ENCODE results near the gene CCDC138.

CCDC138 gene

GRCh38 chr2:108854484-108854883 lies 67.9 kb downstream of the CCDC138 start:
- Histone ChIP-seq H3K9me3 (ENCODE audit: insufficient read depth, low read depth, low read length) (no peaks in the 10 kb centered on the region), H3K27ac (ENCODE audit: low read depth, low read length) (no peak overlapping the region), H3K9ac (ENCODE audit: low read depth, low read length) (no peak overlapping the region), H3K4me3 (ENCODE audit: low read length) (no peak overlapping the region), H3K36me3 (ENCODE audit: insufficient read depth, low read length) (peaks cover 55% of the 10 kb centered on the region), H3K27me3 (ENCODE audit: insufficient read depth, low read length) (no peaks in the 10 kb centered on the region), H3K4me1 (ENCODE audit: insufficient read depth, low read length) (no peaks in the 10 kb centered on the region)
- WGBS, result 100% methylated on average over 1 of the region's 1 CpG

DNA sequence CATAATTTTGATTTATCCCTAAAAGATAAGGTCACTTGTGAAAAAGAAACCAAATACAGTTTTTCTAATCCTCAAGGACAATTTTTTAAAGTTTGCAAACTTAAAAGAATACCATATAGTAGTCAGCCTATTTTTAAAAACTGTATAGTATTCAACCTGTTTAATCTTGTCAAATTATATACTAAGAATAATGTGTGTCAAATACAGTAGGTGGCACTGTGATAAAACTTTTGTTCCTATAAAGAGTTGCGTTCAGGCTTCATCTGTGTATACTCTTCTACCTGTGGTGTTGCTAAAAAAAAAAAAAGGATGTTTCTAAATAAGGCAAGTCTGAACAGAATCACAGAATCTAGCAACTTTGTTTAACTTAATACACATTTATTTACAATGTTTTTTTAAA lies 68.6 kb downstream of the CCDC138 start:
- Histone ChIP-seq H3K9me3 (ENCODE audit: insufficient read depth, low read depth, low read length) (no peaks in the 10 kb centered on the region), H3K36me3 (ENCODE audit: insufficient read depth, low read length) (peaks cover 48% of the 10 kb centered on the region), H3K4me1 (ENCODE audit: insufficient read depth, low read length) (no peaks in the 10 kb centered on the region), H3K27ac (ENCODE audit: low read depth, low read length) (no peak overlapping the region), H3K4me3 (ENCODE audit: low read length) (no peak overlapping the region), H3K9ac (ENCODE audit: low read depth, low read length) (no peak overlapping the region), H3K27me3 (ENCODE audit: insufficient read depth, low read length) (no peaks in the 10 kb centered on the region)
- 88% methylated on average over 1 of the region's 1 CpG for WGBS

DNA sequence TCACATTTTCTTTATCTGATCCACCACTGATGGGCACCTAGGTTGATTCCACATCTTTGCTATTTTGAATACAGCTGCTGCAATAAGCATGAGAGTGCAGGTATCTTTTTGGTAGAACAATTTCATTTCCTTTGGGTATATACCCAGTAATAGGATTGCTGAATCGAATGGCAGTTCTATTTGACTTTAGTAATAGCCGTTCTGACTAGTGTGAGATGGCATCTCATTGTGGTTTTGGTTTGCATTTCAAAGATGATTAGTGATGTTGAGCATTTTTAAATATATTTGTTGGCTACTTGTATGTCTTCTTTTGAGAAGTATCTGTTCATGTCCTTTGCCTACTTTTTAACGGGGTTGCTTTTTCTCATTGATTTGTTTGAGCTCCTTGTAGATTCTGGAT lies 72.3 kb downstream of the CCDC138 start:
- 93% methylated on average over 3 of the region's 3 CpGs for whole genome bisulfite sequencing
- no peaks in the 10 kb centered on the region for H3K9me3 ChIP-seq (ENCODE audit: insufficient read depth, low read depth, low read length)

GRCh38 chr2:108866041-108866440 lies 79.5 kb downstream of the CCDC138 start:
- Histone ChIP-seq H3K9me3 (ENCODE audit: insufficient read depth, low read depth, low read length) (no peaks in the 10 kb centered on the region; the same call in 1 of the 2 replicates), H3K27ac (ENCODE audit: low read depth, low read length) (no peak overlapping the region), H3K4me1 (ENCODE audit: insufficient read depth, low read length) (no peaks in the 10 kb centered on the region), H3K27me3 (ENCODE audit: insufficient read depth, low read length) (no peaks in the 10 kb centered on the region), H3K4me3 (ENCODE audit: low read length) (no peak overlapping the region), H3K9ac (ENCODE audit: low read depth, low read length) (no peak overlapping the region), H3K36me3 (ENCODE audit: insufficient read depth, low read length) (peaks cover 45% of the 10 kb centered on the region)

More for the DNA sequence above, 72.3 kb downstream of the CCDC138 start:
- Histone ChIP-seq H3K9ac (ENCODE audit: low read depth, low read length) (no peak overlapping the region), H3K36me3 (ENCODE audit: insufficient read depth, low read length) (peaks cover 33% of the 10 kb centered on the region), H3K27me3 (ENCODE audit: insufficient read depth, low read length) (no peaks in the 10 kb centered on the region), H3K27ac (ENCODE audit: low read depth, low read length) (no peak overlapping the region), H3K4me3 (ENCODE audit: low read length) (no peak overlapping the region), H3K4me1 (ENCODE audit: insufficient read depth, low read length) (no peaks in the 10 kb centered on the region)

DNA sequence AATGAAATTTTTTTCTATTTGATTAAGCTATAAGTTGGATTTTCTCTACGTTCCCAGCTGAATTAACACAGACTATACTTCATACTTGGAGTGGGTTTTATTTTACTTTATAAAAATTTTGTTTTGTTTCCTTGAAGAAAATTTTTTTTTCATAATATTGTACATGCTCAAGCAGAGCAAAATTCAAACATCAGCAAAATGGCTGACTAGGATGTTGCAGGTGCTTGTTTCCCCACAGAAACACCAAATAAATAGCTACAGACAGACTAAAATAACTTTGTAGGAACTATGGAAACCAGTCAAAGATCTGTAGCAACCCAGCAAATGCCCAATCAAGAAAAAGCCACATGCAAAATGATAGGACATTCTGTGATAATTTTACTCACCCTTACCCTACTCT lies 82.3 kb downstream of the CCDC138 start:
- Histone ChIP-seq H3K27me3 (ENCODE audit: insufficient read depth, low read length) (no peaks in the 10 kb centered on the region), H3K9me3 (ENCODE audit: insufficient read depth, low read depth, low read length) (no peaks in the 10 kb centered on the region; the same call in 1 of the 2 replicates), H3K4me1 (ENCODE audit: insufficient read depth, low read length) (no peaks in the 10 kb centered on the region), H3K27ac (ENCODE audit: low read depth, low read length) (no peak overlapping the region), H3K9ac (ENCODE audit: low read depth, low read length) (no peak overlapping the region), H3K4me3 (ENCODE audit: low read length) (no peak overlapping the region), H3K36me3 (ENCODE audit: insufficient read depth, low read length) (peaks cover 49% of the 10 kb centered on the region)
- no CpG with 5 or more reads among the region's 1 CpG for WGBS

DNA sequence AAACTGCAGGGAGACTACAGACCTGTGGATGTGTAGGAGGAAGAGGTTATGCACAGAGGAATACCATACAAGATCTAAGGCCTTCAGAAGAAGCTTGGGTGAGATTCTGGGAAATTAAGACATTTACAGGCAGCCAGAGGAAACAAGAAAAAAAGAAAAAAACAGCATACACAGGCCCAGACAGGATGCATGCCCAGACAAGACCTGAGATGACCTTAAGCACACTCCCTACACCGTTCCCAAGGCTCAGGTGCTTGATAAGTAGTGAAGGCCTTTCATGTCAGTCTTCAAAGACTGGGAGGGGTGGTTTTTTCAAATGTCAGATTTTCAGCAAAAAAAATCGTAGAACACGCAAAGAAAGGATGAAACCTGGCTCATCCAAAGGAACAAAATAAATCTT lies 83.0 kb downstream of the CCDC138 start:
- Histone ChIP-seq H3K27ac (ENCODE audit: low read depth, low read length) (no peak overlapping the region), H3K36me3 (ENCODE audit: insufficient read depth, low read length) (peaks cover 55% of the 10 kb centered on the region), H3K9me3 (ENCODE audit: insufficient read depth, low read depth, low read length) (no peaks in the 10 kb centered on the region; the same call in 1 of the 2 replicates), H3K9ac (ENCODE audit: low read depth, low read length) (no peak overlapping the region), H3K27me3 (ENCODE audit: insufficient read depth, low read length) (no peaks in the 10 kb centered on the region), H3K4me3 (ENCODE audit: low read length) (no peak overlapping the region), H3K4me1 (ENCODE audit: insufficient read depth, low read length) (no peaks in the 10 kb centered on the region)
- WGBS, result 94% methylated on average over 3 of the region's 3 CpGs

DNA sequence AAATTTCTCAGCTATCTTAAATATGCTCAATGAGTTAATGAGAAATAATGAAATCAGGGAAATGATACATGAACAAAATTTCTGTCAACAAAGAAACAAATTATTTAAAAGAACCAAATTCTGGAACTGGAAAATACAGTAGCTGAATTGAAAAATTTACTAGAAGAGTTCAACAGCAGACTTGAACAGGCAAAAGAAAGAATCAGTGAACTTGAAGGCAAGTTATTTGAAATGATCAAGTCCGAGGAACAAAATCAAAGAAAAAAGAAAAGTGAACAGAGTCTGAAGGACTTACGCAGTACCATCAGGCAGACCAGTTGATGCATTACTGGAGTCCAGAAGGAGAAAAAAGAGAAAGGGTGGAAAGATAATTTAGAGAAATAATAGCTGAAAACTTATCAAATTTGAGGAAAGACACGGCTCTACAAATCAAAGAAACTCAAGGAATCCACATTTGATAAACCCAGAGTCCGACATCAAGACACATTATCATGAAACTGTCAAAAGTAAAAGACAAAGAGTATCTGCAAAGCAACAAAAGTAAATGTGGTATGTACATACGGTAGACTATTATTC lies 83.6 kb downstream of the CCDC138 start:
- Histone ChIP-seq H3K27me3 (ENCODE audit: insufficient read depth, low read length) (no peaks in the 10 kb centered on the region), H3K27ac (ENCODE audit: low read depth, low read length) (no peak overlapping the region), H3K4me1 (ENCODE audit: insufficient read depth, low read length) (no peaks in the 10 kb centered on the region), H3K9me3 (ENCODE audit: insufficient read depth, low read depth, low read length) (no peaks in the 10 kb centered on the region; the same call in 1 of the 2 replicates), H3K36me3 (ENCODE audit: insufficient read depth, low read length) (peaks cover 55% of the 10 kb centered on the region), H3K9ac (ENCODE audit: low read depth, low read length) (no peak overlapping the region), H3K4me3 (ENCODE audit: low read length) (no peak overlapping the region)
- 97% methylated on average over 5 of the region's 5 CpGs for WGBS

DNA sequence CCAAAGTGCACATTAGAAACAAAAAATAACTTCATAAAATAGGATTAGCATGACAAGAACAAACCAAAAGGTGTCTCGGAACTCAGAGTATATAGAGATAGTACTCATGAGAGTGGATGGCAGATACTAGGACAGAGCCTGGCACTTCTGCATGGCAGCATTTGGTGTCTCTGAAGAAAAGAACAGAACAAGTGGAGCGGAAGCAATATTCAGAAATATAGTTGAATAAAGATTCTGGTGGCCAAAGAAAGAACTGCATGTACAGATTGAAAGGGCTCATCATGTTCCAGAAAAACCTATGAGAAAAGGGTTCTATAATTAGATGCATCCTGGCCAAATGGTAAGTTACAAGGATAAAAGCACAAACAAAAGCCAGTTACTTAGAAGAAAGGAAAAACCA lies 90.9 kb downstream of the CCDC138 start:
- Histone ChIP-seq H3K4me1 (ENCODE audit: insufficient read depth, low read length) (no peaks in the 10 kb centered on the region), H3K36me3 (ENCODE audit: insufficient read depth, low read length) (peaks cover 44% of the 10 kb centered on the region; the same call in 1 of the 2 replicates), H3K9me3 (ENCODE audit: insufficient read depth, low read depth, low read length) (peaks cover 35% of the 10 kb centered on the region), H3K27me3 (ENCODE audit: insufficient read depth, low read length) (no peaks in the 10 kb centered on the region), H3K4me3 (ENCODE audit: low read length) (no peak overlapping the region), H3K9ac (ENCODE audit: low read depth, low read length) (no peak overlapping the region), H3K27ac (ENCODE audit: low read depth, low read length) (no peak overlapping the region)
- 94% methylated on average over 2 of the region's 2 CpGs for WGBS

DNA sequence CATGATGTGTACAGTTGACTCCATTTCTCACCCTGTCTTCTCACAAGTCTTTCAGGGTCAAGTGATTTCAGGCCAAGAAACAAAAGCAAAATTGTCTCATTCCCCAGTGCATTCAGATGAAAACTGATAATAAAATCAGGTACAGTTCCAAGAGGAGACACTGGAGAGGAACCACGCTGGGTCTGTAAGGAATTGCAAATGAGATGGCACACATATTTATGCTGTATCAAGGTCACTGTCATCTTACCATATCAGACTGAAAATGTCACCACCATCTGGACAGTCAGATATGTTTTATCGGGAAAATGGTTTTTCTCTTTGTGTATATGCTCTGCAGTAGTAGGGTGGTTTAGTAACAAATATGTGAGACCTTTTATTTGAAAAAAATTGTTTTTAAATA lies 91.7 kb downstream of the CCDC138 start:
- Histone ChIP-seq H3K27me3 (ENCODE audit: insufficient read depth, low read length) (no peaks in the 10 kb centered on the region), H3K36me3 (ENCODE audit: insufficient read depth, low read length) (peaks cover 42% of the 10 kb centered on the region; the same call in 1 of the 2 replicates), H3K4me3 (ENCODE audit: low read length) (no peak overlapping the region), H3K4me1 (ENCODE audit: insufficient read depth, low read length) (no peaks in the 10 kb centered on the region), H3K9me3 (ENCODE audit: insufficient read depth, low read depth, low read length) (peaks cover 41% of the 10 kb centered on the region), H3K27ac (ENCODE audit: low read depth, low read length) (no peak overlapping the region), H3K9ac (ENCODE audit: low read depth, low read length) (no peak overlapping the region)
- 44% methylated on average over 2 of the region's 2 CpGs for WGBS

DNA sequence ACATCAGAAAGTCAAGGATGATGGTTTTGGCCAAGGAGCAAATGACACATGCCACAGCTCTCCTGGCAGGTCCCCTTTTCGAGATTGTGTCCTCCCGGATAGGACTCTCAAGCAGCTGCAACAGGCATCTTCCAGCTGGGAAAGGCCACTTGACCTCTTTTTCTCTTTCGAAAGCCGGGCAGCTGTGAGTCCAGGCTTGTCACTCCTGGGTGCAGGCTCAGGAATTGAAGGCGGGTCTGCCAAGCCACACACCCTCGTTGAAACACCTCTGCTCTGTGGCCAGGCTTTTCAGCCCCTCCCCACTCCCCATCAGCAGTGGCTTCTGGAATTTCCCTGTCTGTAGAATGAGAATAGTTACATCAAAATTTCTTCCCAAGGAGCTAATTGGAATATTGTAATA lies 98.0 kb downstream of the CCDC138 start:
- Histone ChIP-seq H3K27ac (ENCODE audit: low read depth, low read length) (no peak overlapping the region), H3K9me3 (ENCODE audit: insufficient read depth, low read depth, low read length) (peaks cover 31% of the 10 kb centered on the region), H3K36me3 (ENCODE audit: insufficient read depth, low read length) (no peaks in the 10 kb centered on the region), H3K4me1 (ENCODE audit: insufficient read depth, low read length) (no peaks in the 10 kb centered on the region), H3K4me3 (ENCODE audit: low read length) (no peak overlapping the region), H3K9ac (ENCODE audit: low read depth, low read length) (no peak overlapping the region), H3K27me3 (ENCODE audit: insufficient read depth, low read length) (no peaks in the 10 kb centered on the region)
- 71% methylated on average over 6 of the region's 6 CpGs for WGBS

GRCh38 chr2:108889907-108890306 lies 103.3 kb downstream of the CCDC138 start:
- Histone ChIP-seq H3K36me3 (ENCODE audit: insufficient read depth, low read length) (no peaks in the 10 kb centered on the region), H3K4me3 (ENCODE audit: low read length) (no peak overlapping the region), H3K9ac (ENCODE audit: low read depth, low read length) (no peak overlapping the region), H3K27me3 (ENCODE audit: insufficient read depth, low read length) (no peaks in the 10 kb centered on the region), H3K9me3 (ENCODE audit: insufficient read depth, low read depth, low read length) (no peaks in the 10 kb centered on the region; the same call in 1 of the 2 replicates), H3K4me1 (ENCODE audit: insufficient read depth, low read length) (0 out of 2 replicates have a peak, but pooled peaks cover 2% of the 10 kb centered on the region), H3K27ac (ENCODE audit: low read depth, low read length) (no peak overlapping the region)
- WGBS, result 95% methylated on average over 1 of the region's 1 CpG

GRCh38 chr2:108893277-108893676 lies 106.7 kb downstream of the CCDC138 start:
- Histone ChIP-seq H3K9ac (ENCODE audit: low read depth, low read length) (no peak overlapping the region), H3K27ac (ENCODE audit: low read depth, low read length) (no peak overlapping the region), H3K27me3 (ENCODE audit: insufficient read depth, low read length) (no peaks in the 10 kb centered on the region), H3K4me3 (ENCODE audit: low read length) (no peak overlapping the region), H3K4me1 (ENCODE audit: insufficient read depth, low read length) (0 out of 2 replicates have a peak, but pooled peaks cover 5% of the 10 kb centered on the region), H3K36me3 (ENCODE audit: insufficient read depth, low read length) (no peaks in the 10 kb centered on the region), H3K9me3 (ENCODE audit: insufficient read depth, low read depth, low read length) (no peaks in the 10 kb centered on the region; the same call in 1 of the 2 replicates)
- 95% methylated on average over 1 of the region's 1 CpG for WGBS
